Measurements from ENCODE around the gene KNTC1.

KNTC1 gene

DNA sequence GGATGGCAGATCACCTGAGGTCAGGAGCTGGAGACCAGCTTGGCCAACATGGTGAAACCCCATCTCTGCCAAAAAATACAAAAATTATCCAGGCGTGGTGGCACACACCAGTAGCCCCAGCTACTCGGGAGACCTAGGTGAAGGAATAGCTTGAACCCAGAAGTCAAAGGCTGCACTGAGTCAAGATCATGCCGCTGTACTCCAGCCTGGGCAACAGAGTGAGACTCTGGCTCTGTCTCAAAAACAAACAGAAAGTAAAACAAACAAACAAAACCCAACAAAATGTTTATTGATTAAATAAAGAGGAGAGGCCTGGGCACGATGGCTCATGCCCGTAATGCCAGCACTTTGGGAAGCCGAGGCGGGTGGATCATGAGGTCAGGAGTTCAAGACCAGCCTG is 31.8 kb upstream of the KNTC1 start:
- no peak overlapping the region for H4K8ac ChIP-seq (ENCODE audit: low read depth, low read length)
- no peak for DNase-seq (ENCODE audit: low spot score)
- no peak overlapping the region for H4K91ac ChIP-seq (ENCODE audit: low read depth, low read length, poor library complexity)
- no peak overlapping the region for H2BK120ac ChIP-seq (ENCODE audit: low read depth, low read length)
- H3K79me1 ChIP-seq (ENCODE audit: low read depth, low read length): peaks cover 3% of the 10 kb centered on the region
- H3K36me3 ChIP-seq (replicated peaks in 1 of 2; ENCODE audit: control insufficient read depth in 2 of 2, insufficient read depth in 2 of 2, low read length in 2 of 2): peaks cover 8 to 82% of the 10 kb centered on the region in 2 donors
- no peak overlapping the region for H3K4me3 ChIP-seq (ENCODE audit: low read length in 2 of 2)
- H3K4ac ChIP-seq (ENCODE audit: low read length): no peak overlapping the region
- no peak overlapping the region for H2BK12ac ChIP-seq (ENCODE audit: low read length)
- no peak overlapping the region for H3K14ac ChIP-seq (ENCODE audit: low read length)
- H3K27me3 ChIP-seq (ENCODE audit: control insufficient read depth in 3 of 3, insufficient read depth in 3 of 3, low read depth in 1 of 3, low read length in 3 of 3): no peaks in the 10 kb centered on the region
- H3K18ac ChIP-seq (ENCODE audit: low read length): no peak overlapping the region
- H3K27ac ChIP-seq (replicated peaks; ENCODE audit: low read length): no peak overlapping the region
- no peak overlapping the region for H2BK15ac ChIP-seq (ENCODE audit: low read length)
- no peaks in the 10 kb centered on the region for H3K9me3 ChIP-seq (replicated peaks in 1 of 2; ENCODE audit: control insufficient read depth in 2 of 2, insufficient read depth in 1 of 2, low read depth in 1 of 2, low read length in 2 of 2)
- H2AK5ac ChIP-seq (ENCODE audit: low read depth, low read length): no peak overlapping the region
- H2AFZ ChIP-seq (ENCODE audit: low read length): no peak overlapping the region
- no peaks in the 10 kb centered on the region for H3K4me1 ChIP-seq (ENCODE audit: control insufficient read depth in 2 of 2, insufficient read depth in 1 of 2, low read depth in 1 of 2, low read length in 2 of 2)
- no CpG with 5 or more reads among the region's 7 CpGs for WGBS, 2 donors (ENCODE audit: extremely low coverage in 2 of 2, insufficient read length in 2 of 2, insufficient replicate concordance in 1 of 2)
- no peak overlapping the region for H2BK5ac ChIP-seq (ENCODE audit: low read length)
- H3K4me2 ChIP-seq (ENCODE audit: insufficient read depth, low read length, poor library complexity, severe bottlenecking): no peak overlapping the region
- H3K23ac ChIP-seq (ENCODE audit: low read depth, low read length, poor library complexity): no peak overlapping the region
- no peak overlapping the region for H3K9ac ChIP-seq (ENCODE audit: low read depth, low read length, poor library complexity)

DNA sequence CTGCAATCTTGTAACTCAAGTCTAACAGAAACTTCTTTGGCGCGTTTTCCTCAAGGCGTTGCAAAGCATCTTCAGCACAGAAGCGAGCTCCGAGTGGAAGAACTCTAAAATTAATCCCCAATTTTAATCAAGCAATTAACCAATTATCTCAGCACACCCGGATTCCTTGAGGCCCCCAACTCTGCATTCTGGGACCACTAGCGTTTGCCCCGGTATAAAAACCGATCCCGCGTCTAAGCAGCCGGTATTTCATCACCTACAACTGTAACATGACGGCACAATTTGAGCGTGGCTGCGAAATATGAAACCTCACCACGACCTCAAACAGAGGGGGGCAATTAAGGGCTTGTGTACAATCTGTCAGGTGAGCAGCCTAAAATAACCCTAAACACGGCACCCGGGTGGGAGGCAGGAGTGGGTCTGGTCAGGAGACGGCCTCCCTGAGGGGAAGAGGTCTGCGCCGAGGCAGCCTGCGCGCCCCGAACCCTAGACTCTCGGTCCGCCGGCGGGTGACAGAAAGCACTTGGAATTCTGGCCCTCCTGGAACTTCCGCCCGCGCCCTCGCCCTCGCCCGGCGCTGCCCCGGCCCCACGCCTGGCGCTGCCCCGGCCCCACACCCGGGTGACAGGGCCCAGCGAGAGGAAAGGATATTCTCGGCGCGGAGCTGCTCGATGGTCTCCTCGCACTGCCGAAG is 26.9 kb upstream of the KNTC1 start:
- Histone ChIP-seq H3K27me3 (ENCODE audit: control insufficient read depth in 3 of 3, insufficient read depth in 3 of 3, low read depth in 1 of 3, low read length in 3 of 3) (no peaks in the 10 kb centered on the region), H2BK5ac (ENCODE audit: low read length) (peak overlapping the region; percentile 99), H4K91ac (ENCODE audit: low read depth, low read length, poor library complexity) (peak overlapping the region; percentile 64), H3K4ac (ENCODE audit: low read length) (peak overlapping the region; percentile 89), H2AK5ac (ENCODE audit: low read depth, low read length) (no peak overlapping the region), H4K8ac (ENCODE audit: low read depth, low read length) (no peak overlapping the region), H3K4me1 (ENCODE audit: control insufficient read depth in 2 of 2, insufficient read depth in 1 of 2, low read depth in 1 of 2, low read length in 2 of 2) (peaks cover 0 to 5% of the 10 kb centered on the region in 2 donors), H3K14ac (ENCODE audit: low read length) (peak overlapping the region; percentile 89), H3K4me2 (ENCODE audit: insufficient read depth, low read length, poor library complexity, severe bottlenecking) (peak overlapping the region; percentile 52), H3K9me3 (replicated peaks in 1 of 2; ENCODE audit: control insufficient read depth in 2 of 2, insufficient read depth in 1 of 2, low read depth in 1 of 2, low read length in 2 of 2) (no peaks in the 10 kb centered on the region), H3K23ac (ENCODE audit: low read depth, low read length, poor library complexity) (peak overlapping the region; percentile 93), H2BK120ac (ENCODE audit: low read depth, low read length) (peak overlapping the region; percentile 94), H3K18ac (ENCODE audit: low read length) (peak overlapping the region; percentile 96), H3K4me3 (ENCODE audit: low read length in 2 of 2) (peak overlapping the region; percentile 92), H3K36me3 (replicated peaks in 1 of 2; ENCODE audit: control insufficient read depth in 2 of 2, insufficient read depth in 2 of 2, low read length in 2 of 2) (peaks cover 8 to 69% of the 10 kb centered on the region in 2 donors), H2AFZ (ENCODE audit: low read length) (peak overlapping the region; percentile 91), H3K27ac (replicated peaks; ENCODE audit: low read length) (peak overlapping the region; percentile 97), H3K79me1 (ENCODE audit: low read depth, low read length) (peaks cover 3% of the 10 kb centered on the region), H3K9ac (ENCODE audit: low read depth, low read length, poor library complexity) (peak overlapping the region; percentile 96), H2BK12ac (ENCODE audit: low read length) (no peak overlapping the region), H2BK15ac (ENCODE audit: low read length) (peak overlapping the region; percentile 98)
- DNase-seq (ENCODE audit: low spot score): peak; percentile 21
- WGBS, 2 donors (ENCODE audit: extremely low coverage in 2 of 2, insufficient read length in 2 of 2, insufficient replicate concordance in 1 of 2): no CpG with 5 or more reads among the region's 47 CpGs

DNA sequence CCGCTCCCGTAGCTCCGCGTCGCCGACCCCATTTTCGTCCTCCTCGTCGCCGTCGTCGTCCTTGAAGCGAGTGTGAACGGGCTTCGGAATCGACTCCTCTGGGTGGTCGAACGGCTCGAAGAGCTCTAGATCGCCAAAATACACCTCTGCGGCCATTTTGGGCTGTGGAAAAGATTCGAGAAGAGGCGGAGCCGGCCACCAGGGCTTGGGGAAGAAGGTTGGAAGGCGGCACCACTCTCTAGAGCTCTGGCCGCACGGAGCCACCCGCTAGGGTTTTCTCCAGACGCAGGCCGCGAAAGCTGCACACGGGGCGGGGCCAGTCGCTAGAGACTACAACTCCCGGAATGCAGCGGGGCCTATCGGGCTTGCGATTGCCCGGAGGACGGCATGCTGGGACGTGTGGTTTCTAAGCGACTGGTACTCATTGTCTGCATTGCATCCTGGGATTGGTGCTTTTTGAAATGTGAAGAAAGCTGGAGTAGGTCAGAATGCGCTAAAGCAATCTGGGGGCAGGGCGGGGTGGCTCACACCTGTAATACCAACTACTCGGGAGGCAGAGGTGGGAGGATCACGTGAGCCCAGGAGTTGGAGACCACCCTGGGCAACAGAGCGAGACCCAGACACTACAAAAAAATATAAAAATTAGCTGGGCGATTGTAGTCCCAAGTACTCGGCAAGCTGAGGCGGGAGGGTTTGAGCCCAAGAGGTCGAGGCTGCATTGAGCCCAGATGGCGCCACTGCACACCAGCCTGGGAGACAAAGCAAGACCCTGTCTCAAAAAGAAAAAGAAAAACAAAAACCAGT is 26.2 kb upstream of the KNTC1 start, which contains the start of gene ZCCHC8:
TSS of gene ZCCHC8 (minus strand) at position 248 of the 804 bp plus-strand sequence. CDS start at position 156, 92 bp downstream.
- Histone ChIP-seq H3K9ac (ENCODE audit: low read depth, low read length, poor library complexity) (peak within 1 kb of the TSS; percentile 96), H3K23ac (ENCODE audit: low read depth, low read length, poor library complexity) (peak within 1 kb of the TSS; percentile 93), H3K27ac (replicated peaks; ENCODE audit: low read length) (peak within 1 kb of the TSS; percentile 97), H3K27me3 (ENCODE audit: control insufficient read depth in 3 of 3, insufficient read depth in 3 of 3, low read depth in 1 of 3, low read length in 3 of 3) (no peaks in the 10 kb centered on the region), H2AFZ (ENCODE audit: low read length) (peak within 1 kb of the TSS; percentile 91), H3K79me1 (ENCODE audit: low read depth, low read length) (peaks cover 3% of the 10 kb centered on the region), H3K36me3 (replicated peaks in 1 of 2; ENCODE audit: control insufficient read depth in 2 of 2, insufficient read depth in 2 of 2, low read length in 2 of 2) (peaks cover 11 to 69% of the 10 kb centered on the region in 2 donors), H4K91ac (ENCODE audit: low read depth, low read length, poor library complexity) (peak within 1 kb of the TSS; percentile 64), H3K4me2 (ENCODE audit: insufficient read depth, low read length, poor library complexity, severe bottlenecking) (peak within 1 kb of the TSS; percentile 52), H2BK12ac (ENCODE audit: low read length) (no peak within 1 kb of the TSS), H2BK5ac (ENCODE audit: low read length) (peak within 1 kb of the TSS; percentile 99), H3K4ac (ENCODE audit: low read length) (peak within 1 kb of the TSS; percentile 89), H4K8ac (ENCODE audit: low read depth, low read length) (no peak within 1 kb of the TSS), H3K4me1 (ENCODE audit: control insufficient read depth in 2 of 2, insufficient read depth in 1 of 2, low read depth in 1 of 2, low read length in 2 of 2) (peaks cover 0 to 5% of the 10 kb centered on the region in 2 donors), H3K9me3 (replicated peaks in 1 of 2; ENCODE audit: control insufficient read depth in 2 of 2, insufficient read depth in 1 of 2, low read depth in 1 of 2, low read length in 2 of 2) (no peaks in the 10 kb centered on the region), H2BK120ac (ENCODE audit: low read depth, low read length) (peak within 1 kb of the TSS; percentile 94), H3K4me3 (ENCODE audit: low read length in 2 of 2) (peak within 1 kb of the TSS; percentile 92), H3K18ac (ENCODE audit: low read length) (peak within 1 kb of the TSS; percentile 96), H3K14ac (ENCODE audit: low read length) (peak within 1 kb of the TSS; percentile 89), H2BK15ac (ENCODE audit: low read length) (peak within 1 kb of the TSS; percentile 98), H2AK5ac (ENCODE audit: low read depth, low read length) (no peak within 1 kb of the TSS)
- peak; percentile 96 for DNase-seq (ENCODE audit: low spot score)
- WGBS, 2 donors (ENCODE audit: extremely low coverage in 2 of 2, insufficient read length in 2 of 2, insufficient replicate concordance in 1 of 2): no CpG with 5 or more reads among the region's 52 CpGs

DNA sequence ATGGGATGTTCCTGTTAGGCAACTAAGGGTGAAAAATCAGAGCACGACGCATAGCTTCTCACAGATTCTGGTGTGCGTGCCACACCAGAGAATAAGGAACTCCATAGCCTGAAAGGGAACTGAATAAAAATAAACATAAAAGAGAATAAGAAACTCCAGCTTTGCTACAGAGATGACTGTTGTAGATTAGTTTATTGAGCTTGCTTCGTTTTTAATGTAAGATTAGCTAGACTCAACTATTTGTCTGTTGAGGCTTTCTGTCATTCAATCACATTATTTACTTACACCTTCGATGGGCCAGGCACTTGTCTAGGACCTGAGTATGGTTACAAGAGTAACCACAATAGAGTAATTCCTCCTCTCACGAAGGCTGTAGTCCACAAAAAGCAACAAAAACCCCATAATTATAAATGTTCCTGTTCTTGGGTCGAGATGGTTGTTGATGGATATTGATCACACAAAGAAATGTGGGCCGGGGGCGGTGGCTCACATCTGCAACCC is 25.5 kb upstream of the KNTC1 start:
- Histone ChIP-seq H3K14ac (ENCODE audit: low read length) (no peak overlapping the region), H2AK5ac (ENCODE audit: low read depth, low read length) (no peak overlapping the region), H2BK120ac (ENCODE audit: low read depth, low read length) (no peak overlapping the region), H3K23ac (ENCODE audit: low read depth, low read length, poor library complexity) (no peak overlapping the region), H2AFZ (ENCODE audit: low read length) (peak overlapping the region; percentile 80), H4K91ac (ENCODE audit: low read depth, low read length, poor library complexity) (no peak overlapping the region), H4K8ac (ENCODE audit: low read depth, low read length) (no peak overlapping the region), H3K4me2 (ENCODE audit: insufficient read depth, low read length, poor library complexity, severe bottlenecking) (no peak overlapping the region), H3K4ac (ENCODE audit: low read length) (no peak overlapping the region), H3K18ac (ENCODE audit: low read length) (no peak overlapping the region), H3K79me1 (ENCODE audit: low read depth, low read length) (peaks cover 3% of the 10 kb centered on the region), H3K4me3 (ENCODE audit: low read length in 2 of 2) (no peak overlapping the region), H3K9me3 (replicated peaks in 1 of 2; ENCODE audit: control insufficient read depth in 2 of 2, insufficient read depth in 1 of 2, low read depth in 1 of 2, low read length in 2 of 2) (no peaks in the 10 kb centered on the region), H3K4me1 (ENCODE audit: control insufficient read depth in 2 of 2, insufficient read depth in 1 of 2, low read depth in 1 of 2, low read length in 2 of 2) (peaks cover 0 to 5% of the 10 kb centered on the region in 2 donors), H2BK12ac (ENCODE audit: low read length) (no peak overlapping the region), H3K36me3 (replicated peaks in 1 of 2; ENCODE audit: control insufficient read depth in 2 of 2, insufficient read depth in 2 of 2, low read length in 2 of 2) (peaks cover 15 to 69% of the 10 kb centered on the region in 2 donors), H2BK5ac (ENCODE audit: low read length) (no peak overlapping the region), H3K27ac (replicated peaks; ENCODE audit: low read length) (peak overlapping the region; percentile 23), H3K9ac (ENCODE audit: low read depth, low read length, poor library complexity) (no peak overlapping the region), H2BK15ac (ENCODE audit: low read length) (no peak overlapping the region), H3K27me3 (ENCODE audit: control insufficient read depth in 3 of 3, insufficient read depth in 3 of 3, low read depth in 1 of 3, low read length in 3 of 3) (no peaks in the 10 kb centered on the region)
- DNase-seq (ENCODE audit: low spot score): no peak
- no CpG with 5 or more reads among the region's 9 CpGs for WGBS, 2 donors (ENCODE audit: extremely low coverage in 2 of 2, insufficient read length in 2 of 2, insufficient replicate concordance in 1 of 2)

Data from neuronal stem cell (in vitro differentiated cells).